Epithelial cell of esophagus (primary cell): ENCODE results near the gene CANX.

Experiments
- DNase-seq: peaks from one replicate; pipeline ENCODE4 v3.0.0; 2010; ENCODE audit warnings: low read depth
- H3K4me3 ChIP-seq: 2 replicates; pipeline ENCODE4 v1.5.1; 2011; ENCODE audit warnings: mild to moderate bottlenecking, low read length, control low read depth
- TF ChIP-seq, protein P1 (sequence below): IDR thresholded peaks from 2 replicates; pipeline ENCODE4 v1.5.1; 2011; ENCODE audit warnings: low read depth, mild to moderate bottlenecking, low read length, control low read depth, inconsistent platforms; ENCODE audit not compliant: insufficient read depth; ENCODE audit errors: missing control alignments

Gene CANX

DNA sequence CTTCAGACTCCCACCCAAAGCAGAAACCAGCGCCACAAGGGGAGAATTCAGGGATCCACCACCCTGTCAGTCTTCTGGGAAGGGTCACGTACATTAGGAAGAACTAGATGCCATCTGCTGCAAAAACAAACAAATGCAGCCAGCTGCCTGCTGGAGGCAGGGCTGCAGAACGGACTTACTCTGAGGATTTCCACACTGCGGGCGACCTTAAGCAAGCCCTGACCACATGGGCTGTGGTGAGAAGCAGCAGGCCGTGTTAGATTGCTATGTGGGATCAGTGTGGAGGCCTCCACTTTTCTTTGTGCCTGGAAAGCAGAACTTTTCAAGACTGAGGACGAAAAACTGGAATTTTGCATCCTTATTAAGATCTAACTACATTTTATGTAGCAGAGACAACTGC is 81.6 kb downstream of the CANX start:
- no peak for DNase-seq
- TF ChIP-seq, protein P1, sequence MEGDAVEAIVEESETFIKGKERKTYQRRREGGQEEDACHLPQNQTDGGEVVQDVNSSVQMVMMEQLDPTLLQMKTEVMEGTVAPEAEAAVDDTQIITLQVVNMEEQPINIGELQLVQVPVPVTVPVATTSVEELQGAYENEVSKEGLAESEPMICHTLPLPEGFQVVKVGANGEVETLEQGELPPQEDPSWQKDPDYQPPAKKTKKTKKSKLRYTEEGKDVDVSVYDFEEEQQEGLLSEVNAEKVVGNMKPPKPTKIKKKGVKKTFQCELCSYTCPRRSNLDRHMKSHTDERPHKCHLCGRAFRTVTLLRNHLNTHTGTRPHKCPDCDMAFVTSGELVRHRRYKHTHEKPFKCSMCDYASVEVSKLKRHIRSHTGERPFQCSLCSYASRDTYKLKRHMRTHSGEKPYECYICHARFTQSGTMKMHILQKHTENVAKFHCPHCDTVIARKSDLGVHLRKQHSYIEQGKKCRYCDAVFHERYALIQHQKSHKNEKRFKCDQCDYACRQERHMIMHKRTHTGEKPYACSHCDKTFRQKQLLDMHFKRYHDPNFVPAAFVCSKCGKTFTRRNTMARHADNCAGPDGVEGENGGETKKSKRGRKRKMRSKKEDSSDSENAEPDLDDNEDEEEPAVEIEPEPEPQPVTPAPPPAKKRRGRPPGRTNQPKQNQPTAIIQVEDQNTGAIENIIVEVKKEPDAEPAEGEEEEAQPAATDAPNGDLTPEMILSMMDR = no peak
- H3K4me3 ChIP-seq = no peak overlapping the region
